Kidney (tissue), 14 donors: ENCODE results near the gene CCDC80. TPM values are rescaled to one million over a fixed set of nuclear protein-coding genes. Genes with fewer than 3 reads are reported as not detected.
A peak's percentile ranks its signal among the peaks of the same experiment; 100 is the strongest.

ENCODE experiments used
- DNase-seq, 5 donors: peaks; one replicate each; pipeline ENCODE4 v3.0.0-alpha.2; 2013 to 2020
- FAIRE-seq: peaks from 2 replicates; lab custom pipeline; 2012; peaks lifted over from hg19 to GRCh38; lab: Jason Lieb, UNC
- H3K27ac ChIP-seq, 2 donors: one replicate each; pipeline ENCODE4 v1.7.0; 2013; ENCODE audit warnings: low read depth in 2 of 2, low read length in 2 of 2, inconsistent platforms in 1 of 2
- H3K27me3 ChIP-seq: one replicate; pipeline ENCODE4 v1.7.1; 2013; ENCODE audit warnings: low read length, inconsistent platforms; ENCODE audit not compliant: control insufficient read depth, insufficient read depth
- H3K36me3 ChIP-seq, 3 donors: one replicate each; pipeline versions ENCODE4 v1.7.0 to v1.7.1; 2013; ENCODE audit warnings: low read length in 3 of 3, control low read depth in 1 of 3, inconsistent platforms in 1 of 3; ENCODE audit not compliant: insufficient read depth in 3 of 3, control insufficient read depth in 2 of 3
- H3K4me1 ChIP-seq, 3 donors: one replicate each; pipeline versions ENCODE4 v1.7.0 to v1.7.1; 2013; ENCODE audit warnings: low read length in 3 of 3, inconsistent platforms in 1 of 3, low read depth in 1 of 3; ENCODE audit not compliant: control insufficient read depth in 2 of 3, insufficient read depth in 2 of 3
- H3K4me3 ChIP-seq, 3 donors: one replicate each; pipeline versions ENCODE4 v1.7.0 to v1.8.1; 2013; ENCODE audit warnings: low read length in 3 of 3, control low read depth in 1 of 3, inconsistent platforms in 1 of 3
- H3K9ac ChIP-seq, 3 donors: one replicate each; pipeline versions ENCODE4 v1.7.0 to v1.7.1; 2013; ENCODE audit warnings: low read length in 3 of 3, control low read depth in 1 of 3, inconsistent platforms in 1 of 3
- H3K9me3 ChIP-seq, 3 donors: one replicate each; pipeline versions ENCODE4 v1.7.0 to v1.7.1; 2013; ENCODE audit warnings: low read length in 3 of 3, control low read depth in 1 of 3, inconsistent platforms in 1 of 3; ENCODE audit not compliant: control insufficient read depth in 2 of 3, insufficient read depth in 1 of 3
- intact Hi-C: fragments of 100-400 bp; cut with DNase I; formaldehyde crosslinking; loops from one replicate; pipeline ENCODE4 v1.11.1; 2022
- polyA plus RNA-seq: library from polyadenylated mRNA; stranded (reverse); fragments of 350-450 nt; fragmentation: Illumina TruSeq; extraction: RNeasy Lipid Tissue Mini Kit (QIAGEN cat#74804); gene quantifications from one replicate; pipeline ENCODE4 v1.2.3, GENCODE V29; 2014; ENCODE audit warnings: low read depth, low replicate concordance; ENCODE audit not compliant: insufficient read depth
- total RNA-seq: library from RNA; stranded (reverse); fragmentation: NEBNext Ultra II Directional; extraction: Animal tissue kit (Norgen Biotek cat#: 25700); gene quantifications from one replicate; pipeline ENCODE4 v1.2.1, GENCODE V29; 2021
- TF ChIP-seq, protein P1 (sequence below): IDR thresholded peaks from 3 replicates; pipeline ENCODE4 v1.5.1; 2012; ENCODE audit warnings: mild to moderate bottlenecking, moderate library complexity, borderline replicate concordance; ENCODE audit not compliant: insufficient read depth; ENCODE audit errors: extremely low read depth
- donor health status: control.
- donor health status: control.
- donor health status: control.
- donor health status: control.
- donor health status: control.
- donor health status: DM: yes; HTN: yes; CAD: no.
- donor health status: Normal renal cell carcinoma (clear cell type).

The CCDC80 gene
- total and polyA plus RNA-seq, 2 donors from 2014 or later, result 12.0 to 57.5 TPM

DNA sequence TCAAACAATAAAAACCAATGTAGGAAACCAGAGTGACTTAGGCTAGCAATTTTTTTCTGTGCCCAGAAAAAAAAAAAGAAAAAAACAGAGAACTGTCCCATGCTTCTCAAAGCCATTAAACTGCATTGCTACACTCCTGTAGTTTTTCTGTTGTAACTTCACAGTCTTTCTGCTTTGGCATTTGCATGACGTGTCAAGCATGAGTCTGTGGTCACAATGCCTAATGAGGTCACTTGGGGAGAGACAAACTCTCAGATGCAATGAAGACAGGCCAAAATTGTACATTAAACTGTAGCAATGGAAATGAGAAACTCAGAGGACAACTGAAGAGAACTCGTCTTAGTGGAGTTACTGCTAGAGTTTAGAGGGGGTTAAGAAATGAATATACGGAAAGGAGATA, 30.8 kb downstream of the CCDC80 start:
- no peak for FAIRE-seq
- no peak overlapping the region for H3K9ac ChIP-seq

DNA sequence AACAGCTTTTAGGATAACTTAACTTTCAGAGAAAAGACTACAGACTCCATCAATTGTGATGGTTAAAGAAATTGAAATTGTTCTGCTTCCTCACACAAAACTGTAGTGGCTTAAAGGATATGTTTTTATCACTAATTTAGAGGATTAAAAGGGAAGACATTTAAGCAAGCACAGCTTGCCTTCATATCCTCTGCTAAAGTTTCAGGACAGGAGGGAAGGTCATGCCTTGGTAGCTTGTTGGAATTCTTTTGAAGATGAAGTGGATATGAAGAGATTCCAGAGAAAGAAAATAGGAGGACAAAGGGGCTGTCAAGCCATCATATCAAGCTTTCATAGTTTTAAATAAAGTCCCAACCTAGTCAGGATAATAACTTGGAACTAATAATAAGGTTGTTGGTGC, 33.1 kb downstream of the CCDC80 start:
- FAIRE-seq, result no peak
- intact Hi-C loops, result no loop called here
- TF ChIP-seq, protein P1, sequence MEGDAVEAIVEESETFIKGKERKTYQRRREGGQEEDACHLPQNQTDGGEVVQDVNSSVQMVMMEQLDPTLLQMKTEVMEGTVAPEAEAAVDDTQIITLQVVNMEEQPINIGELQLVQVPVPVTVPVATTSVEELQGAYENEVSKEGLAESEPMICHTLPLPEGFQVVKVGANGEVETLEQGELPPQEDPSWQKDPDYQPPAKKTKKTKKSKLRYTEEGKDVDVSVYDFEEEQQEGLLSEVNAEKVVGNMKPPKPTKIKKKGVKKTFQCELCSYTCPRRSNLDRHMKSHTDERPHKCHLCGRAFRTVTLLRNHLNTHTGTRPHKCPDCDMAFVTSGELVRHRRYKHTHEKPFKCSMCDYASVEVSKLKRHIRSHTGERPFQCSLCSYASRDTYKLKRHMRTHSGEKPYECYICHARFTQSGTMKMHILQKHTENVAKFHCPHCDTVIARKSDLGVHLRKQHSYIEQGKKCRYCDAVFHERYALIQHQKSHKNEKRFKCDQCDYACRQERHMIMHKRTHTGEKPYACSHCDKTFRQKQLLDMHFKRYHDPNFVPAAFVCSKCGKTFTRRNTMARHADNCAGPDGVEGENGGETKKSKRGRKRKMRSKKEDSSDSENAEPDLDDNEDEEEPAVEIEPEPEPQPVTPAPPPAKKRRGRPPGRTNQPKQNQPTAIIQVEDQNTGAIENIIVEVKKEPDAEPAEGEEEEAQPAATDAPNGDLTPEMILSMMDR, result no peak
- Histone ChIP-seq H3K27me3 (no peaks in the 10 kb centered on the region), H3K9me3 (no peaks in the 10 kb centered on the region), H3K4me1 (no peaks in the 10 kb centered on the region), H3K36me3 (peaks cover 0 to 3% (median 0%) of the 10 kb centered on the region in 3 donors), H3K4me3 (no peak overlapping the region), H3K27ac (no peak overlapping the region), H3K9ac (no peak overlapping the region)
- DNase-seq, result peak in 2 of 5 donors; percentile 75 to 80

More for the DNA sequence above, 30.8 kb downstream of the CCDC80 start:
- Histone ChIP-seq H3K9me3 (no peaks in the 10 kb centered on the region), H3K27ac (no peak overlapping the region), H3K4me3 (no peak overlapping the region), H3K36me3 (peaks cover 0 to 3% (median 0%) of the 10 kb centered on the region in 3 donors), H3K27me3 (no peaks in the 10 kb centered on the region), H3K4me1 (no peaks in the 10 kb centered on the region)
- intact Hi-C loops, result no loop called here
- DNase-seq, result no peak
- TF ChIP-seq, protein P1, result no peak

DNA sequence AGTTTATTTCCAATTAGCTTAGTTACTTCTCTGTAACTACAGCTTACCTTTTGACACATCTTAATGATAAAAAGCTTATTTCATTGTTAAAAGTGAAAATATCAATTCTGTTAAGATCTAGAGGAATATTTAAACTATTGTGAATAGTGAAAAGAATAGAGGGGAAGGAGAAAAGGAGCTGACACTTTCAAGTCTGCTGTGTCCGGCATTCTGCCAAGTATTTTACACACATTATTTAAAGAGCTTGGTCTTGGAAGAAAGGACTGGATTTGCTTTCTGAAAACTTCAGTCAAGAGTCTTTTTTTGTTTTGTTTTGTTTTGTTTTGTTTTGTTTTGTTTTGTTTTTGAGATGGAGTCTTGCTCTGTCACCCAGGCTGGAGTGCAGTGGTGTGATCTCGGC, 34.8 kb downstream of the CCDC80 start:
- Histone ChIP-seq H3K27ac (no peak overlapping the region), H3K36me3 (peaks cover 0 to 3% (median 0%) of the 10 kb centered on the region in 3 donors), H3K4me3 (no peak overlapping the region), H3K27me3 (no peaks in the 10 kb centered on the region), H3K4me1 (no peaks in the 10 kb centered on the region), H3K9ac (no peak overlapping the region), H3K9me3 (no peaks in the 10 kb centered on the region)
- TF ChIP-seq, protein P1, result no peak
- FAIRE-seq, result no peak
- intact Hi-C loops, result no loop called here
- DNase-seq, result peak in 1 of 5 donors; percentile 54

DNA sequence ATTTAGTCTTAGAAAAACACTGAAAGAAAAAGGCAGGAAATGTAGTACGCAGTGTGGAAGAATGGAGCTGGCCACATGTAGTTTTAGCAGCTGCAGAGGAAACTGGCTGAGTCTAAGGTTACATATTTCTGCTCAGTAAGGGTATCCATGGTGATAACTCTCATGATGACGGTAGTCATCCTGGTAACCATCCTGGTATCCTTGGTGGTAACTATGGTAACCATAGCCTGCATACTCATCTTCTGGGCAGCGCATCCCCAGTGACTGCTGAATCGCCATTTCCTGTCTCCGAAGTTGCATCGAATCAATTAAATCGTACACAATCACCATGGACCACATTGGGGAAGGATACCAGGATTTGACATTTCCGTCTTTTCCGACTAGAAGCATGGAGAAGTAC, 35.7 kb downstream of the CCDC80 start:
- intact Hi-C loops, result no loop called here
- DNase-seq (peak in 2 of 5 donors; percentile 34 to 56), FAIRE-seq (no peak)
- H3K4me1 ChIP-seq, result no peaks in the 10 kb centered on the region
- no peak overlapping the region for H3K9ac ChIP-seq
- no peaks in the 10 kb centered on the region for H3K9me3 ChIP-seq
- TF ChIP-seq, protein P1, result no peak
- H3K27ac ChIP-seq, result no peak overlapping the region
- peaks cover 0 to 3% (median 0%) of the 10 kb centered on the region in 3 donors for H3K36me3 ChIP-seq
- peak overlapping the region in 1 of 3 donors; percentile 6 for H3K4me3 ChIP-seq
- H3K27me3 ChIP-seq, result no peaks in the 10 kb centered on the region
